HG03432 (cell line): Measurements from ENCODE around the gene EHD4.
A peak's percentile ranks its signal among the peaks of the same experiment; 100 is the strongest.

Experiments used
- ATAC-seq: cut with Tn5 transposase; IDR thresholded peaks from one replicate; pipeline ENCODE4 v1.9.1; 2021; ENCODE audit warnings: mild to moderate bottlenecking, moderate library complexity; ENCODE audit not compliant: unreplicated experiment

The EHD4 gene

DNA sequence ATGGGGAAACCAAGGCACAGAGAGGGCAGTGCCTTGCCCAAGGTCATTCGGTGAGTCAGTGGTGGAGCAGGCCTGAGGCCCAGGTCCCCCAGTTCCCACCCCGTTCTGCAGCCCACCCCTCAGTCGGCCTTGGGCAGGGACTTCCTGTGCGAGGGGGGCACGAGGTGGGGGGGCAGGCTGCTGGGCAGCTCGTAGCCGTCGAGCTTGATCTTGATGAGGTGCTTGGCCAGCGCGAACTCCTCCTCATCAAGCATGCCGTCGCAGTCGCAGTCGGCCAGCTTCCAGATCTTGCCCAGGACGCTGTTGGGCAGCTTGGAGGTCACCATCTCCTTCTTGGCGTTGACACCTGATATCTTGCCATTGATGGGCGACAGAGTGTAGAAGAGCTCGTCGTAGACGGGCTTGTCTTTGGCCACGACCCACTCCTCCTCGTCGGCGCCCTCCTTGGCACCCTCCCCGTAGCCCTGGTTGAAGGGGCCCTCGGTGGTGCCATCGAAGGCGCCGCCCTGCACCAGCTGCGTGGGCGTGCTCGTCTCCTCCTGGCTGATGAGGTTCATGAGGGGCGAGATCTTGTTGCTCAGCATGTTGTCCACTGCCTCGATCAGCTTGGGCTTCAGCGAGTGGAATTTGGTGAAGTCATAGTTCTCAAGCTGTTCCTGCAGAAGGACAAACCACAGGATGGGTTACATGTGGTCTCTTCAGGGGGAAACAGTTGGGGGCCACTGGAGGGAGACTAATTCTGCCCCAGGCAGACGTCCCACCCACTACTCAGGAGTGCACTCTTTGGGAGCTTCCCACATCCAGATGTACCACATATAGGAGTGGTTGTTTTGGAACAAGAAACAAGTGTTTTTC is 71.6 kb downstream of the EHD4 start:
- no peak for ATAC-seq

DNA sequence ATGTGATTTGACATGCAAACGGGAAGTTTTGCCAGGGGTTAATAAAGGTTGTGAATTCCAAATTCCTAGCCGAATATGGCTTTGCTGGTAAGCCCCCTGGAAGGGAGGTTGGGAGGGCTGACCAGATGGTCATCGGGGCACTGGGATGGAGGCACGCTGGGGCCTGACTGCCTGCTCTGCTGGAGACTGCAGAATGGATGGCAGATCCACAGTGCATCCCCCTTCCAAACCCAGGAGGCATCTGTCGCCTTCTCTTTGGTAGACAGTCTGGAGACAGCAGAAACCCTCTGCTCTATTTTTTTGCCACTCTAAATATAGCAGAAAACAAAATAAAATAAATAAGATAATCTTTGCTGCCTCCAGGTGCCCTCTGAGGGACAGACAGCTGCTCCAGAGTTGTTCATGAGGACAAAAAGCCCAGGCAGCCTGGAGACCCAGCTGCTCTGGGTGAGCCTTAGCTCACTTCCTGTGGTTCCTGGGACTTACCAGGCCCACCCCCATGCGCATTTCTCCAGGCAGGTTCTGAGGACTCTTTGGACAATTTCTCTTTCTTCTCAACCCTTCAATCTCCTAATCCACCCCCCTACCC is 72.4 kb downstream of the EHD4 start:
- ATAC-seq: no peak

DNA sequence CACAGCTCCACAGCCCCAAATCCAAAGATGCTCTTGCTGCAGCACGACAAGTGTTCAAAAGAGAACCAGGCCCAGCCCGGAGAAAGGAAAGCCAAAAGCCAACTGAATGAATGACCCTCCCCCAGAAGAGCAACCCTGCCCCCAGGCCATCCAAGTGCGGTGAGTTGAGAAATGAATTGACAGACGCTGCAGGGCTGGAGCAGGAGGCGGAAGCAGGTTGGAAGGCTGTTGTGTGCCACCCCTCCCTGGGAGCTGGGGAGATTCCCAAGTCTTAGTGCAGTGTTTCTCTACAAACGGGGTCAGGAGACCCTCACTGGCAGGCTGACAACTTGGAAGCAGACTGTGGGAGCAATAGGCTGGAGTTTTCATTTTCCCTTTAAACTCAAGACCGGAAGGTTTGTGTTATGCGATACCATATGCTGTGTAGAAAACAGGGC is 75.0 kb downstream of the EHD4 start:
- ATAC-seq: no peak

- no peak for ATAC-seq
Measured at GRCh38 chr15:41896566-41896965, 75.8 kb downstream of the EHD4 start.

- no peak for ATAC-seq
Measured at GRCh38 chr15:41895957-41896356, 76.4 kb downstream of the EHD4 start.

DNA sequence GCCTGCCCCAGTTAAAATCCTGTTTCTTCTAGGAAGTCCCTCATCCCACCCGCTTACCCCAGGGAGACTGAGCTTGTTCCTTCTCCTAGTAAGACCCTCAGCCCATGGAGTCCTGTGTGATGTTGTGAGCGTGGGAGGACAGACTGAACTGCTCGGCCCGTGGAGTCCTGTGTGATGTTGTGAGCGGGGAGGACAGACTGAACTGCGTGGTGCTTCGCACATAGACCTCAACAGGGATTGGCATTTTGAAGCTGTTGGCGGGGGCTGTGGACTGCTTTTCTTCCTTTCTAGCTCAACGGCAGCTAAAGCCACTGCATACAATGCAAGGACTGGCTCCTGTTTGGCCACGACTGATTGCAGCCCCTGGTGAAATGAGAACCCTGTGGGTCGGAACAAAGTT is 76.9 kb downstream of the EHD4 start:
- no peak for ATAC-seq

DNA sequence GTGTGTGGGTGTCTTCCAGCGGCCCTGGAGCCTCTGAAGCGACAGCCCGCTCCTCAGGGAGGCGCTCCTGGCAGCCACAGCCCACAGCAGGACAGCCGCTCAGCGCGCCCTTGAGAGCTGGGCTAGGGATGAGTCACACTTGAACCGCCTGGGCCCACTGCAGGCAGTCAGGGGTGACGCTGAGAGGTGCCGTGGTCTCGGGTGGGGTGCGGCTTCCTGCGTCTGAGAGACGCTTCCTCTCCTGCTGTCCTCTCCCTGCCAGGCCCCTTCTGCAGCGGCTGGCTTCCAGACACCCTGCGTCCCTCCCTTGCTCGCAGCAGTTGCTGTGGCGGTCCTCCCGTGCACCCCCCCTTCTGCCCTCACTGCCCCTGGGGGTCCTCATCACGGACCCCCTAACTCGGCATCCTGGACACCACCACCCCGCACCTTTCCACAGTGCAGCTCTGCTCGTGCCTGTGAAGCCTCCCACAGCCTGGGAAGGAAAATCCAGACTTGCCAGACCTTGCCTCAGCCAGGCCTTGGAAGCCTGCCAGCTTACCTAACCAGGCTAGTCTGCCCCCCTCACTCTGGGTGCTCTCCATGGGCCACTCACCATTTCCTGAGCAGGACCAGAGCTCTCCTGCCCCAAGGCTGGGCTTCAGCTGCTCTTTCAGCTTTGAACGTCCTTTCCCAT is 77.4 kb downstream of the EHD4 start:
- peak; percentile 92 for ATAC-seq

- no peak for ATAC-seq
Measured at GRCh38 chr15:41894251-41894790, 78.0 kb downstream of the EHD4 start.

DNA sequence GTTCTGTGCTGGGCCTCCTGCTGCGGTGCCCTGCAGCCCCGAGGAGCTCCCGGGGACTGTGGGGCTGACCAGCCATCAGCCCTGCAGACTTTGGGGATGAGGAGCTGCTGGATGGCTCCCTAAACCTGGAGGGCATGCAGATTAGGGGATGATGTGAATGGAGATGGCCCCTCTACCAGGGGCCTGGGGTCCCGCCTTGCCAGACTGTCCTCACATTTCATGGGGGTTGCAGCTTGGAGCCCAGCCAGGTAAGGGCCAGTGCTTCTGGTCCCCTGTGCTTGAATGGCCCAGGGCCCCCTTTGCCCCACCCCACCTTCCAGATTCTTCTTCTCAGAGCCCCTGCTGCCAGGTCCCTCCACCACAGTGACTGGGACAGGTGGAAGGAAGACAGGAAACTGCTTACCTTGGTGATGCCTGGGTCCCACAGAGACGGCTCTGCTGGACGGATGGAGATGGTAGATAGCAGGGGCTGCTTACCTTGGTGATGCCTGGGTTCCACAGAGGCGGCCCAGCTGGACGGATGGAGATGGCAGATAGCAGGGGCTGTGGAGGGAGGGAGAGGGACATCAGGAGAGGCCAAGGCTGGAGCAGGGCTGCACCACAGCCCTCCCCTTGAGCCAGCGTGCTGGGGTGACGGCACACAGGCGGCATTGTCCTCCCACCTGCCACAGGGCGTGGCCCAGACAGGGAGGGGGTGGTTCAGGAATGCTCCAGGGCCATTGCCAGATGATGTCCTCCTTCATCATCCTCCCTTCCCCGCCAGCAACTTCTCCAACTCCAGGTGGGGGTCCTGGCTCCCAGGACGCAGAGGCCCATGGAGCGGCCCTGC is 78.7 kb downstream of the EHD4 start, which contains the start of gene SPTBN5:
TSS of gene SPTBN5 (minus strand) at position 632 of the 829 bp plus-strand sequence. CDS start at position 76, 556 bp downstream.
- no peak for ATAC-seq

- ATAC-seq: no peak
Measured at GRCh38 chr15:41892621-41893421, 79.5 kb downstream of the EHD4 start.

- ATAC-seq: no peak
Measured at GRCh38 chr15:41891946-41892345, 80.4 kb downstream of the EHD4 start.

DNA sequence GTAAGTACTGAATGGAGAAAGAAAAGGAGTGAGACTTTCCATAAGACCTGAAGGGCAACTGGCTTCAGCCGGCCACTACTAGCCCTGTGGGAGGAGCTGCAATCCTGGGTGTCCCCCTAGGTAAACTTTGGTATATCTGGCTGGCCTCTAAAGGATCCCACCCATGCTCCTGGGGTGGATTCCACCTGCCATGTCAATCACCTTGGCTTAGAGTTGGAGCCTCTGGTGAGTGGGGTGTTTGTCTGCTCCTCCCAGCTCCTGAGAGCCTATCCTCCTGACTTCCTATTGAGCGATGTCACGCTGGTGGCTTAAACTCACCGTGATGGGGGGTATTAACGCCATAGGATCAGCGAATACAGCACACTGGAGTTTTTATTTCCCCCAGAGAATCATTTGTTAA is 81.1 kb downstream of the EHD4 start:
- no peak for ATAC-seq

- ATAC-seq: no peak
Measured at GRCh38 chr15:41890050-41890690, 82.2 kb downstream of the EHD4 start.

GRCh38 chr15:41888662-41889253 is 83.6 kb downstream of the EHD4 start:
- no peak for ATAC-seq

DNA sequence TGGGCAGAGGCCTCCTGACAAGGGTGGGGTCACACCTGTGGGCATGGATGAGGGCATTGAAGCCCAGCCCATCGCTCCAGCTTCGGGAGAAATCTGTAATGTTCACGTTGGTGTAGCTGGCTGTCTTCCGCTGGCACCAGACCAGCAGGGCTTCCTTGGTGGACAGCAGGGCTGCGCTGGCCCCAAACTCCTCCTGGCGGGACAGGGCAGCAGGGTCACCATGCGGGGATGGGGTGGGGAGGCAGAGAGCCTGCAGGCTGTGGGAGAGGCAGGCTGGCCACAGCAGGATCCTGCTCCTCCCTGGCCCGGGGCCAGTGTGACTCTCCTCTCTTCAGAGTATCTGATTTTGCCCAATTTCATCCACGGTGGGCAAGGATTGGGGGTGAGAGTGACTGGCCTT is 84.5 kb downstream of the EHD4 start:
- ATAC-seq: no peak

- no peak for ATAC-seq
Measured at GRCh38 chr15:41887161-41887560, 85.2 kb downstream of the EHD4 start.

GRCh38 chr15:41886741-41887140 is 85.6 kb downstream of the EHD4 start:
- no peak for ATAC-seq

DNA sequence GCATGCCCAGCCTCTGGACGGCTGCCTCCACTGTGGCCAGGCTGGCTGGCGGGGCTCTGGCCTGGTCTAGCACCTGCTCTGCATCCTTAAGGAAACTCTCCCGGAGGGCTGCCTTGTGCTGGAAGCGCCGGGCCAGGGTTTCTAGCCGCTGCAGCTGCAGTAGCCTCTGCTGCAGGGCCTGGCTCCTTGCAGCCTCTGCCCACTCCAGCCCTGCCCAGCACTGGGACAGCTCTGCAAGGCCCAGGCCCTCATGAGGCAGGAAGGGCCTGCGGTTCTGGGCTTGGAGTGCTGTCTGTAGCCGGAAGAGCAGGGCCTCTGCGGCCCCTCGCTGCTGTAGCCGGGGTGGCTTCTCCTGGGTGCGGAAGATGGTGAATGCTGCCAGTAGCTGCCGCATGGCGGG is 86.5 kb downstream of the EHD4 start:
- no peak for ATAC-seq

- ATAC-seq: no peak
Measured at GRCh38 chr15:41885321-41885720, 87.0 kb downstream of the EHD4 start.
